SK-N-SH treated with all-trans-retinoic acid at 6 μM for 48 hours (cell line): ENCODE measurements around the gene IFI30.

Source experiments
- ATAC-seq: fragments of 200-7000 bp; cut with Tn5 transposase; 3 replicates; pipeline ENCODE4 v1.9.1; 2020; ENCODE audit warnings: mild to moderate bottlenecking, moderate library complexity
- ARNTL ChIP-seq: fragments of 450-650 bp; formaldehyde crosslinking; IDR thresholded peaks from 2 replicates; pipeline ENCODE4 v1.5.0; 2020; ENCODE audit warnings: low read depth, mild to moderate bottlenecking, moderate library complexity, borderline replicate concordance
- BACH2 ChIP-seq: fragments of 250-450 bp; sonication (Bioruptor Pico); IDR thresholded peaks from 2 replicates; pipeline ENCODE4 v1.9.0; 2021; ENCODE audit warnings: mild to moderate bottlenecking, borderline replicate concordance
- CREB5 ChIP-seq: fragments of 250-450 bp; sonication (Bioruptor Pico); IDR thresholded peaks from 2 replicates; pipeline ENCODE4 v1.5.1; 2020; ENCODE audit warnings: low read depth, mild to moderate bottlenecking, moderate library complexity
- CSDC2 ChIP-seq: fragments of 250-450 bp; sonication (Bioruptor Pico); IDR thresholded peaks from 2 replicates; pipeline ENCODE4 v1.5.0; 2020; ENCODE audit warnings: mild to moderate bottlenecking, moderate library complexity
- CSRNP3 ChIP-seq: fragments of 250-450 bp; sonication (Bioruptor Pico); IDR thresholded peaks from 2 replicates; pipeline ENCODE4 v1.5.1; 2021; ENCODE audit warnings: mild to moderate bottlenecking, moderate library complexity
- GLIS3 ChIP-seq: fragments of 250-450 bp; sonication (Bioruptor Pico); IDR thresholded peaks from 2 replicates; pipeline ENCODE4 v1.5.0; 2020; ENCODE audit warnings: mild to moderate bottlenecking, moderate library complexity
- ISL1 ChIP-seq: fragments of 250-450 bp; sonication (Bioruptor Pico); IDR thresholded peaks from 2 replicates; pipeline ENCODE4 v2.1.2; 2022; ENCODE audit warnings: mild to moderate bottlenecking, moderate library complexity
- OSR1 ChIP-seq: fragments of 250-450 bp; sonication (Bioruptor Pico); IDR thresholded peaks from 2 replicates; pipeline ENCODE4 v1.8.0; 2022; ENCODE audit warnings: moderate library complexity, mild to moderate bottlenecking, inconsistent platforms
- PATZ1 ChIP-seq: fragments of 250-450 bp; sonication (Bioruptor Pico); IDR thresholded peaks from 2 replicates; pipeline ENCODE4 v1.8.0; 2020; ENCODE audit warnings: mild to moderate bottlenecking, moderate library complexity, borderline replicate concordance
- POU6F1 ChIP-seq: fragments of 250-450 bp; sonication (Bioruptor Pico); IDR thresholded peaks from 2 replicates; pipeline ENCODE4 v1.8.0; 2021; ENCODE audit warnings: low read depth, mild to moderate bottlenecking, moderate library complexity, borderline replicate concordance
- RARB ChIP-seq: fragments of 250-450 bp; sonication (Bioruptor Pico); IDR thresholded peaks from 2 replicates; pipeline ENCODE4 v1.8.0; 2021; ENCODE audit warnings: mild to moderate bottlenecking, moderate library complexity
- TSHZ2 ChIP-seq: fragments of 250-450 bp; sonication (Bioruptor Pico); IDR thresholded peaks from 2 replicates; pipeline ENCODE4 v1.5.0; 2020; ENCODE audit warnings: mild to moderate bottlenecking, moderate library complexity
- ZC3H10 ChIP-seq: fragments of 250-450 bp; sonication (Bioruptor Pico); IDR thresholded peaks from 2 replicates; pipeline ENCODE4 v1.5.1; 2021; ENCODE audit warnings: mild to moderate bottlenecking, moderate library complexity
- ZFP3 ChIP-seq: fragments of 250-450 bp; sonication (Bioruptor Pico); IDR thresholded peaks from 2 replicates; pipeline ENCODE4 v1.5.0; 2020; ENCODE audit warnings: mild to moderate bottlenecking, moderate library complexity
- ZNF565 ChIP-seq: fragments of 450-650 bp; formaldehyde crosslinking; conservative IDR thresholded peaks from 2 replicates; pipeline ENCODE4 v1.5.0; 2020; ENCODE audit warnings: low read depth, mild to moderate bottlenecking, moderate library complexity

The IFI30 gene

GRCh38 chr19:18202397-18202777 lies 28.8 kb downstream of the IFI30 start:
- ATAC-seq, result no peak
- TF ChIP-seq ZC3H10 (no peak), ZFP3 (no peak), CSRNP3 (CRISPR knock-in tag) (no peak), RARB (CRISPR knock-in tag) (no peak), ZNF565 (CRISPR knock-in tag) (no peak), ARNTL (no peak), PATZ1 (CRISPR knock-in tag) (no peak), POU6F1 (CRISPR knock-in tag) (no peak)

GRCh38 chr19:18202778-18203407 lies 29.3 kb downstream of the IFI30 start:
- TF ChIP-seq CSDC2 (CRISPR knock-in tag) (no peak), ZFP3 (no peak), OSR1 (CRISPR knock-in tag) (no peak)
- ATAC-seq, result peak; percentile 1; the same call in 1 of the 3 replicates

GRCh38 chr19:18203408-18203862 lies 29.8 kb downstream of the IFI30 start:
- ATAC-seq, result peak; percentile 12
- TF ChIP-seq ZC3H10, result no peak
- TF ChIP-seq TSHZ2, result 0 out of 2 replicates have a peak, but pooled peaks have one; percentile 16
- no peak for TF ChIP-seq POU6F1 (CRISPR knock-in tag)
- no peak for TF ChIP-seq ISL1 (CRISPR knock-in tag)
- TF ChIP-seq ZNF565 (CRISPR knock-in tag), result no peak
- TF ChIP-seq CREB5 (CRISPR knock-in tag), result no peak
- TF ChIP-seq BACH2, result no peak

- ATAC-seq, result peak; percentile 96
- TF ChIP-seq GLIS3, result no peak
Measured at GRCh38 chr19:18203863-18204393, 30.3 kb downstream of the IFI30 start, which contains the start of gene RAB3A. Gene RAB3A, minus strand, starts transcription at chr19:18204042. Its CDS starts 1,302 bp downstream, at chr19:18202740.
